ENCODE data around the gene COPZ2.
"Not testable (repeated sequence)": the region's sequence is repeated elsewhere in the genome, so short reads cannot be mapped to it uniquely, and the experiment has no call there.

The COPZ2 gene

DNA sequence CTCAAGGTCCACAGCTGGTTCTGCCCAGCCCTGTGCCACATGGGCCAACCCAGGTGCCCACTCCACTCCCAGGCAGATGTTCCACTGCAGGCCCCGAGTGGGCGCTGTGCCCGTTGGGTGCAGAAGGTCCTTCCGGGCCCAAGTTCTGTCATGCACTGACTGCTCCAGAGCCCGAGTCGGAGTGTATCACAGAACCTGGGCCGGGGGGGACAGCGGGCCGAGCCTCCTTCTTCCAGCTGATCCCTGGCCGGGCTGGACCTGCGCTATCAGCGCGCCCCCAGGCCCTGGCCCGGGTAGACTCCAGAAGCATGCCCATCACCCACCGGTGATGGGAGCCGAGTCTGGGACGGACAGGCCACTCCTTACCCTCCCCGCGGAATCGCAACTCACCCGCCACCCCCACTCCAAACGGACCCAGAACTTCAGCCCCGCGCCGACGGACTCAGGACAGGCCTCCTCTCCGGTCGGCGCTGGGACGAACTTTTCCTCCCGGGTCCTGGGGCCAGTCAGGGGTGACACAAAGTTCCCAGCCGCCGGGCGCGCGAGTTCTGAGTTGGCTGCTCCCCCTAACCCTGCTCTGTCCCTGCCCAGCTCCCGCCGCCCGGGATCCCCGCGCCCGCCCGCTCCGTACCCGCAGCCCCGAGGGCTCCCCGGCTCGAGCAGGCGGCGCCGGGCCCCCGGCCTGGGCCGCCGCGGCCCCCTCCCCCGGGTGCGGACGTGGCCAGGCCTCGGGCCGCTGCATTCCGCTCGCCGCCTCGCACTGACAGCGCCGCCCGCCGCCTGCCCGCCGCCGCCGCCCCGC is at the start of gene COPZ2:
COPZ2 (minus strand) TSS at position 762 of the 802 bp plus-strand sequence; CDS start at position 742, 20 bp downstream.
- DNase-seq: no peak

DNA sequence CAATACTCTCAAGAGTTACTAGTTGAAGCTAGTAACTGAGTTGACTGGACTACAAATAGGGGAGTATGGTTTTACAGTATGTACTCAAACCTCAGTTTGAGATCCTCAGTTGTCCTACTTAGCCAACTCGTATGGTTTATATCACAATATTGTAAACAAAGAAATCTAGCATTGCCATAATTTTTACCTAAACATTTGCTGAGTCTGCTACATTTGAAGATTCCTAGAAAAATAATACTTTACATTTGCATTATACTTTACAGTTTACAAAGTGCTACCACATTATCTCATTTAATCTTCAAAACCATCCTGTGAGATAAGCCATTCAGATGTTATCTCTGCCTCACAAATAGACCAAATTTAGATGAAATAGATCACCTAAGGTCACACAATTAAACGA is 47.3 kb upstream of the COPZ2 start:
- no peak for DNase-seq

DNA sequence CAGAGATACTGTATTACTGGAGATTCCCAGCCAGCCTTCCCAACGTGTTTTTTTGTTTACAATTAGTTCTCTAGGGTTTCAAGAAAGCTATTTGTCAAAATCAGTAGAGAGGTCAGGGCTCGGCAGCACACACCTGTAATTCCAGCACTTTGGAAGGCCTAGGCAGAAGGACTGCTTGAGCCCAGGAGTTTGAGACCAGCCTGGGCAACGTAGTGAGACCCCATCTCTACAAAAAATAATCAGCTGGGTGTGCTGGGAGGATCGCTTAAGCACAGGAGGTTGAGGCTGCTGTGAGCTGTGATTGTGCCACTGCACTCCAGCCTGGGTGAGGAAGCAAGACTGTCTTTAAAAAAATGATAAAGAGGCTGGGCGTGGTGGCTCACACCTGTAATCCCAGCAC is 44.3 kb upstream of the COPZ2 start:
- DNase-seq: no peak

DNA sequence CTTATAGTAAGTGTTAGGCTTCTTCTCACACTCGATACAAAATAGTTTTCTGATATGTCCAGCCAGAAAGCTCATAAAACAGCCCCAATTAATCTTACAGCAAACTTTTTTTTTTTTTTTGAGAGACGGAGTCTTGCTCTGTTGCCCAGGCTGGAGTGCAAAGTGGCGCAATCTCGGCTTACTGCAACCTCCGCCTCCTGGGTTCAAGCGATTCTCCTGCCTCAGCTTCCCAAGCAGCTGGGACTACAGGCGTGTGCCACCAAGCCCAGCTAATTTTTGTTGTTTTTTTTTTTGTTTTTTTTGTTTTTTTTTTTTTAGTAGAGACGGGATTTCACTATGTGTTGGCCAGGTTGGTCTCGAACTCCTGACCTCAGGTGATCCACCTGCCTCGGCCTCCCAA is 39.6 kb upstream of the COPZ2 start:
- DNase-seq: not testable (repeated sequence)

DNA sequence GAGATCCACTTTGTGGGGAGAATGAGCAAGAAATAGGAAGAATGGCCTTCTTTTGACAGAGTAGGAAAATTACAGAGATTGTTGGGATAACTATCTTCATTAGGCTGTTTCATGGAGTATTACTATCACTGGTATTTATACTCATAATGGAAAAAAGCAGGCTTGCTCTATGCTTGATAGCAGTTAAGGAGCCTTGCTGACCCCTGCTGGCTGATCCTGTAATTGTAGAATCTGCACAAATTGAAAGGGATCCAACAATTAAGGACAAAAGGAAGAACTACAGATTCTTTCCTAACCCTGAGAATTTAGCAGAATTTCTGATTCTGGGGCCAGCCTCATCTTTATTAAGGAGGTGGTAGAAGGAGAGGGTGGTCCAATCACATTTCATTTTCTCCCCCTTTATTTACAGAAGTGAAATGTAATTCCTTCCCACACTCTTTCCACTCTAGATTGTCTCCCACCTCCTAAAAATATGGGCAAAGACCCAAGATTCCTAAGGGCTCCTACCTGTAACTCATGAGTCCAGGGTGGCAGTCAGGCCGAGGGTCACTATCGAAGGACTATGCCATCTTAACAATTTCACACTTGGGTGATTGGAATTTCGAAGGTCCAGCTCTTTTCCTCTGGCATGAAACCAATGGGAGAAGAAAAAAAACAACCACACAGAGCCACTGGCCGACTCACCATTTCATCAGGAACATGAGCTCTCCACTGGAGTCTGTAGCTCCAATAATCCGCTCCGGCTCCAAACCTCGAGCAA is 36.9 kb upstream of the COPZ2 start:
- DNase-seq: no peak

DNA sequence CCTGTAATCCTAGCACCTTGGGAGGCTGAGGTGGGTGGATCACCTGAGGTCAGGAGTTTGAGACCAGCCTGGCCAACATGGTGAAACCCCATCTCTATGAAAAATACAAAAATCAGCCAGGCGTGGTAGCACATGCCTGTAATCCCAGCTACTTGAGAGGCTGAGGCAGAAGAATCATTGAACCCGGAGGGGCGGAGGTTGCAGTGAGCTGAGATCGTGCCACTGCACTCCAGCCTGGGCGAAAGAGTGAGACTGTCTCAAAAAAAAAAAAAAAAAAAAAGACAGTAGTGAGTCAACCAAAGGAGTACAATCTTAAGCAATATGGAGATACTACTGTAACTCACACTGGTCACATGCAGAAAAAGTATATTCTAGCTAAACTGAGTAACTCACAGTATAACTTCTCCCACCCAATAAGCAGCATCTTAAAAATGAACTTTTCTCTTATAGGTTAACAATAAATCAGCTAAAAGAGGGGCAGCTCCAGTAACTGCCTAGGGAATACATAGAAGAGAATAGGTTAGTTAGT is 36.0 kb upstream of the COPZ2 start:
- not testable (repeated sequence) for DNase-seq

GRCh38 chr17:48072811-48073210 is 35.2 kb upstream of the COPZ2 start:
- DNase-seq: not testable (repeated sequence)

GRCh38 chr17:48071654-48072053 is 34.1 kb upstream of the COPZ2 start:
- no peak for DNase-seq

DNA sequence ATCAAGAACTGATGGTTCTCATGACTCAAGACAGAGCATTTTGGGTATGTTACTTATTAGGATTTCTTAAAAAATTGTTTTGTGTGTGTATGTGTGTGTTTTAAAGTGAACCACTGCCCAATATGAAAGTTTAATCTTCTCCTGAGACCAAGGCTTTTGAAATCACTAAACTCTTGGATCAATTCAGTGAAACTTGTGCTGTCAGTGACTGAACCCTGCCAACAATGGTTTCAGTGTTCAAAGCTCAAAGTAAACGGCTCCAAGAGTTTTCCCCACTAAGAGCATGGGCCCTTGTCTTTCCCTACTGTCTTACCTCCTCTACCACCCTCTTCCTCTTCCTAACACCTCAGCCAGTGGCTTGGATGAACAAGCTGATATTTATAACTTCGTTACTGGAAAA is 32.6 kb upstream of the COPZ2 start:
- no peak for DNase-seq

DNA sequence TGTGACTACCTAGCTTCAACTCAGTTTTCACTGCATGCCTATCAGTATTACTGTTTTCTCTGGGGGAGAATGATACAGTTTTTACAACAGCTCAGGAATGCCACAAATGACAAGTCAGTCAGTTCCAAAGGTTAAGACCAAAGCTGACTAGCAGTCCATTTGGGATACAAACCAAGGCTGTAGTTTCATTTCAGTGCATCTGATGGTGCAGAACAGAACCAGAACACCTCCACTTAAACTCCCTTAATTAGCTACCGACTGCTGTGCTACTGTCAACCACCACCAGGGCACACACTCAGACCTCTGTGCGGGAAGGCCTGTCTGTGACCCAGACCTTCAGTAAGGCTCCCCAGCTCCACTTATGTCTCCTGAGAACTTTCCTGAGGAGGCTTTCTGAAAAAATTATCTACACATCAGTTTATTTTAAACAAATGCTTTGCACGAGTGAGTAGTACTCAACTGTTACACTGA is 30.9 kb upstream of the COPZ2 start:
- no peak for DNase-seq

DNA sequence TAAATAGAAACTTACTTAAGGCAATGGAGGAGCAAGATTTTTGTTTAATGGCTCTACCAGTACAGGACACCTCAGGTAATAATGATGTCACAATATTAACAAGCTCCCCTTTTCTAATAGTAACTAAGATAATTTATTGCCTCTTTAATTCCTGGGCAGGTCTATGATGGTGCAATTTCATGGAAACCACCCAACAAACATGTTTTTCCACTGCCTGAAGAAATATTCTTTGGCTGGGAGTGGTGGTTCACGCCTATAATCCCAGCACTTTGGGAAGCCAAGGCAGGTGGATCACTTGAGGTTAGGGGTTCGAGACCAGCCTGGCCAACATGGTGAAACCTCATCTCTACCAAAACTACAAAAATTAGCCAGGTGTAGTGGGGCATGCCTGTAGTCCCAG is 30.2 kb upstream of the COPZ2 start:
- not testable (repeated sequence) for DNase-seq

- DNase-seq: no peak
Observed at GRCh38 chr17:48067245-48067644, 29.6 kb upstream of the COPZ2 start.

DNA sequence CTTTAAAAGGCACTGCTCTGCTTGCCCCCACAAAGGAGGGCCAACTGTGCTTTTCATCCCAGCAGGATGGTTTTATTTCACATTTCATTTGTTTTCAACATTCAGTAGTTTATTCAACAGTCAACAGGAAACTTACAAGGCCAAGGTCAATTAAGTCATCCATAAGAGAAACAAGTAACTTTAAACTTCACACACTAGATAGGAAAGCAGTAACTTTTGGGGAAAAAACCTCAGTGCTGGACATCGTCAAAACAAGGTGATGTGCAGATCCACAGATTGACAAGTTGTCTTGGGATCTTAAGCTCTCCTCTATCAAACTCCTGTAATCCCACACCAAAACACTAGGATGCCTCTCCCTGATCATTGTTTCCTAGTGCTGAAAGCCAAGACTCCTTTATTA is 29.1 kb upstream of the COPZ2 start:
- DNase-seq: no peak

DNA sequence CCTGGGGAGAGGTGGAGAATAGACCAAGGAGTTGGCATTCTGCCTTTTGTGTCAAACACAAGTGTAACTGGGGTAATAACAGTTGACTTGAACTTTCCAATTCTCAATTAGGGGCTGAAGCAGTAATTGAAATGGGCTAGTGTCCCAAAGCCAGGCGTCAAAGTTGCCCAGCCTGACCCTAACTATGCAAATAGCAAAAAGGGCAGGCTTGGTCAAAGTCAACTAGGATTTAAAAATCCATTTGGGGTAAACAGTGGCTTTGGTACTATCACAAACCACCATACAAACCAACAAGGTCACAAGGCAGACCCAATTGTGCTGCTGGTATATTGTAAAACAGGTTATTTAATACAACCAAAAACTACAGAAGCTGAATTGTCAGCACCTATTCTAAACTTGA is 28.6 kb upstream of the COPZ2 start:
- DNase-seq: no peak

- DNase-seq: no peak
Observed at GRCh38 chr17:48064638-48065037, 27.0 kb upstream of the COPZ2 start.

- no peak for DNase-seq
Observed at GRCh38 chr17:48062273-48062672, 24.7 kb upstream of the COPZ2 start.

DNA sequence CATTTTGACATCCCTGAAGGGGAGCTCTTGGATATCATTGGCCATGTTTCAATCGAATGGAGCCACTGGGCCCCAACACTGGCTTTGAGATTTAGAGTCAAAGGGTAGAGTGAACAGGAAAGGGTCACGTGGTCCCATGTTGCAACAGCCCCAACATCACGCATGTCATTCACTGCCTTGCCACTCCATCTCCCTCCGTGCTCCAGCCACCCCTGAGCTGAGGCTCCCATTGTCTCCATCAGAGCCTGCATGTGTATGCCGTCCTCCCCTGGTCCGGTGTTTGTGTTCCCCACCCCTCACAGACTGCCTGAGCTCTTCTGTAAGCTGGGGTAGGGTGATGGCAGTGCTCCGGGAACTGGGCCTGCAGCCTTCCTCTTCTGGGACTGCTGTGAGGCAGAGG is 22.7 kb upstream of the COPZ2 start:
- no peak for DNase-seq

DNA sequence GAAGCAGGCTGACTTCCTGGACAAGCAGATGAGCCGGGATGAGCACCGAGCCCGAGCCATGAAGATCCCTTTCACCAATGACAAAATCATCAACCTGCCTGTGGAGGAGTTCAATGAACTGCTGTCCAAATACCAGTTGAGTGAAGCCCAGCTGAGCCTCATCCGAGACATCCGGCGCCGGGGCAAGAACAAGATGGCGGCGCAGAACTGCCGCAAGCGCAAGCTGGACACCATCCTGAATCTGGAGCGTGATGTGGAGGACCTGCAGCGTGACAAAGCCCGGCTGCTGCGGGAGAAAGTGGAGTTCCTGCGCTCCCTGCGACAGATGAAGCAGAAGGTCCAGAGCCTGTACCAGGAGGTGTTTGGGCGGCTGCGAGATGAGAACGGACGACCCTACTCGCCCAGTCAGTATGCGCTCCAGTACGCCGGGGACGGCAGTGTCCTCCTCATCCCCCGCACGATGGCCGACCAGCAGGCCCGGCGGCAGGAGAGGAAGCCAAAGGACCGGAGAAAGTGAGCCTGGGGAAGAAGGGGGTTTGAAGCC is 21.6 kb upstream of the COPZ2 start:
- DNase-seq: no peak

DNA sequence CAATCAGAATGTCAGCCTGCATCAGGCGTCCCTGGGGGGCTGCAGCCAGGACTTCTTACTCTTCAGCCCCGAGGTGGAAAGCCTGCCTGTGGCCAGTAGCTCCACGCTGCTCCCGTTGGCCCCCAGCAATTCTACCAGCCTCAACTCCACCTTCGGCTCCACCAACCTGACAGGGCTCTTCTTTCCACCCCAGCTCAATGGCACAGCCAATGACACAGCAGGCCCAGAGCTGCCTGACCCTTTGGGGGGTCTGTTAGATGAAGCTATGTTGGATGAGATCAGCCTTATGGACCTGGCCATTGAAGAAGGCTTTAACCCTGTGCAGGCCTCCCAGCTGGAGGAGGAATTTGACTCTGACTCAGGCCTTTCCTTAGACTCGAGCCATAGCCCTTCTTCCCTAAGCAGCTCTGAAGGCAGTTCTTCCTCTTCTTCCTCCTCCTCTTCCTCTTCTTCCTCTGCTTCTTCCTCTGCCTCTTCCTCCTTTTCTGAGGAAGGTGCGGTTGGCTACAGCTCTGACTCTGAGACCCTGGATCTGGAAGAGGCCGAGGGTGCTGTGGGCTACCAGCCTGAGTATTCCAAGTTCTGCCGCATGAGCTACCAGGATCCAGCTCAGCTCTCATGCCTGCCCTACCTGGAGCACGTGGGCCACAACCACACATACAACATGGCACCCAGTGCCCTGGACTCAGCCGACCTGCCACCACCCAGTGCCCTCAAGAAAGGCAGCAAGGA is 21.0 kb upstream of the COPZ2 start:
- DNase-seq: no peak

DNA sequence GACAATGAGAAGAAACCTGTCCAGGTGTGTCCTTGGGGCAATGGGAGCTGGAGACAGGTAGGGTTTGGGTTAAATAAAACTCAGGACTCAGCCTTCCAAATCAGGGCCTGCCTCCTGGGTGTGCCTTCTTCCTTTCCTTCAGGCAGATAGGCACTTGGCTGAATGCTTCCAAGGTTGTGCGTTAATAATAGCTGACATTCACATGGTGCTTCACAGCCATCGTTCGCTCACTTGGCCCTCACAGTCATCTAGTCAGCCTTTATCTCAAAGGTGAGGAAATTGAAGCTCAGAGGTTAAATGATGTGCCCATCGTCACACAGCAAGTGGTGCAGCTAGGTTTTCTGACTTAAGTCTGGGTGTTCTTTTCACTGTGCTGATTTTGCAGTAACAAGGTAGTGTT is 20.0 kb upstream of the COPZ2 start:
- no peak for DNase-seq

DNA sequence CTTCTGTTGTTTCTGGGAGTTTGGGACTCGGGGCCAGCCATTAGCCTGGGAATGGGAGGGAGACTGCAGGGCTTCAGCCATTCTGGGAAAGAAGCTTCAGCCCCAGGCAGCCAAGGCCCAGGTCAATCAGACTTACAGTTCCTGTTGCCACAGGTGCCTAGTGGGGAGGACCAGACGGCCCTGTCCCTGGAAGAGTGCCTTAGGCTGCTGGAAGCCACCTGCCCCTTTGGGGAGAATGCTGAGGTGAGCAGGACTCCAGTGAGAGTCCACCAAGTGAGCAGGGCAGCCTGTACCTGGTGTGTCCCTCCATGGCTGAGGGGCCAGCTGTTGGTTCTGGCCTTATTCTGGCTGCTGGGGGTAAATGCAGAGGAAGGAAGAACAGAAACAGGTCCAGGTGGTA is 19.3 kb upstream of the COPZ2 start:
- no peak for DNase-seq

- no peak for DNase-seq
Observed at GRCh38 chr17:48056246-48056745, 18.7 kb upstream of the COPZ2 start.
